ENCODE results near the gene DEPP1. TPM values are rescaled to one million over a fixed set of nuclear protein-coding genes. Genes with fewer than 3 reads are reported as not detected.

Gene DEPP1
- total and polyA plus RNA-seq, 10 of the 15 experiments (the other 5 are each of a cell fraction or from before 2014, with no cell fraction given), result 1.7 to 12.1 (median 7.3) TPM

DNA sequence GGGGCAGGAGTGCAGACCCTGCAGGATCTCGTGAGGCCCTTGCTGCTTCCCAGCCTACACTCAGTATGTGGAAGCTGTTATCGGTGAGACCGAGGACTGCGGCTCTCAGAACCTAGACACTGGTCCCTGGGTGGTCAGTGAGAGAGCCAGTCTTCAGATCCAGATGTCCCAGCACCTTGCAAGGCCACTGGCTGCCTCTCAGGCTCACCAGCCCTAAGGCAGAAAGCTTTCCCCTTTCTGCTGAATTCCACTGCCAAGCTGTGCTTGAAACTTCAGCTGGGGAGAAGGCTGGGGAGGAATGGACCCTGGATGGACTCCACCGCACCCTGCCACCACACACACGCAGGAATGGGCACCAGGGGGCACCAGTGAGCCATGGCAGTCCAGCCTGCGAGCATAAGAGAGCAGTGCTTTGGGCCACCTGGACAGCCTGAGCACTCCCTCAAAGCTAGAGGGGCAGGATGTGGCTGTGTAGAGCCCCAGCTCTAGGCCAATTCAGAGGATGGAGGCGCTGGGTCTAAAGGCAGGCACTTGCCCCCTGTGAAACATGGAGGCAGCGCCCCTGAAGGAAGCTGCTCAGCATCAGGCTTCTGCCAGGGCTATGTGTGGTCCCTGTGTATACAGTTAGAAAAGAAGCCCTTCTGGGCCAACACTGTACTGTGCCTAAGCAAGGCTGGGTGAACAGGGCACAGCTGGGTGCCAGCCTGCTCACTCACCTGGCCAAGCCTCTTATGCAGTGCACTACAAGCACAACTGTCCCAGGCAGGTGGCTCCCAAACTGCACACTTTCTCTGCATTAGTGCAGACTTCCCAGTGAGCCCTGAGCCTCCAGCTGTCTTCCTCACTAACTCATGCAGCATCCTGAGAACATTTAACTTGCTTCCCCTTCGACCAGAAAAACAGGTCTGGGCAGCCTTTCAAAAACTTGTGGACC, 45.8 kb downstream of the DEPP1 start:
- no peak overlapping the region for H3K4me3 ChIP-seq
- no peaks in the 10 kb centered on the region for H3K36me3 ChIP-seq (ENCODE audit: control insufficient read depth in 2 of 2, insufficient read depth in 2 of 2, low read length in 1 of 2)
- no peak overlapping the region; the same call in 1 of the 2 replicates for H3K9ac ChIP-seq (ENCODE audit: control insufficient read depth, insufficient read depth, low read length)
- H3K4me2 ChIP-seq (ENCODE audit: control insufficient read depth, insufficient read depth), result 0 out of 2 replicates have a peak overlapping the region, but pooled peaks have one; percentile 44
- H4K20me1 ChIP-seq (ENCODE audit: control insufficient read depth, insufficient read depth), result no peaks in the 10 kb centered on the region
- DNase-seq (ENCODE audit: low read depth, low spot score) (peak; percentile 53), FAIRE-seq (peak; percentile 87), ATAC-seq (peak; percentile 99)
- RAD21 ChIA-PET (ENCODE audit: unreplicated experiment), result interaction anchor here (0.6 to 5.3 kb wide), 21 partner anchors 9 to 303 kb away, joined by 3 to 62 read pairs (median 6); partner anchors contain the start of genes DEPP1, RASSF4 and ZNF22
- H2AFZ ChIP-seq (ENCODE audit: control insufficient read depth, low read depth, low read length), result peak overlapping the region; percentile 62
- CTCF ChIA-PET, result interaction anchor here (0.7 to 8.0 kb wide), 20 partner anchors 9 to 1091 kb away, joined by 3 to 181 read pairs (median 7); partner anchors contain the start of genes DEPP1, RASSF4, TMEM72 and ZNF22
- SMC1A ChIA-PET (ENCODE audit: uncharacterized antibody, unreplicated experiment), result interaction anchor here (0.6 to 5.2 kb wide), 19 partner anchors 13 to 302 kb away, joined by 3 to 92 read pairs (median 3); partner anchors contain the start of genes DEPP1, RASSF4, TMEM72 and ZNF22
- H3K79me2 ChIP-seq (ENCODE audit: control insufficient read depth, insufficient read depth, low read length), result no peaks in the 10 kb centered on the region
- POLR2A ChIA-PET, result interaction anchor here (0.8 to 1.6 kb wide), 9 partner anchors 13 to 47 kb away, joined by 3 to 12 read pairs (median 6); partner anchors contain the start of gene DEPP1
- intact Hi-C loops (cut with micrococcal nuclease; ENCODE audit: unreplicated experiment), result loop anchor here (1.0 to 5.0 kb wide), 4 partner anchors 43 to 300 kb away; partner anchors contain the start of gene ZNF22
- H3K4me1 ChIP-seq (ENCODE audit: control insufficient read depth, insufficient read depth, low read length), result peaks cover 8% of the 10 kb centered on the region
- no peaks in the 10 kb centered on the region for H3K9me3 ChIP-seq (replicated peaks; ENCODE audit: control insufficient read depth, insufficient read depth, low read length)
- peak overlapping the region; percentile 13; the same call in 1 of the 2 replicates for H3K27ac ChIP-seq (ENCODE audit: control insufficient read depth, insufficient read depth)
- BruUV-seq (replicated peaks), result no TSS peak
- 25% methylated on average over 10 of the region's 10 CpGs for WGBS (ENCODE audit: insufficient coverage, insufficient replicate concordance, low lambda C conversion rate, missing lambda C conversion rate)
- in situ Hi-C loops (cut with MboI), result loop anchor here (5.0 kb wide), 1 partner anchor 45 kb away; the partner anchor contains the start of gene DEPP1
- no peaks in the 10 kb centered on the region for H3K27me3 ChIP-seq (replicated peaks in 1 of 2; ENCODE audit: control insufficient read depth in 2 of 2, insufficient read depth in 2 of 2, low read length in 1 of 2)
- TF ChIP-seq MXI1 (IDR thresholded peaks at IDR 0.05; ENCODE audit: low read depth, low read length) (no peak), IRF4 (IDR thresholded peaks at IDR 0.05; ENCODE audit: low read depth, low read length) (no peak), CHD2 (IDR thresholded peaks at IDR 0.05; ENCODE audit: borderline replicate concordance, low read depth, low read length) (peak; percentile 54; the same call in 1 of the 2 replicates), CUX1 (IDR thresholded peaks at IDR 0.05; ENCODE audit: insufficient replicate concordance, low read depth, low read length) (no peak), SIX5 (IDR thresholded peaks at IDR 0.05; ENCODE audit: low read depth, low read length, severe bottlenecking) (no peak), RFX5 (IDR thresholded peaks at IDR 0.05; ENCODE audit: low read depth, low read length) (peak; percentile 16; the same call in 1 of the 2 replicates), CBX5 (IDR thresholded peaks at IDR 0.05; ENCODE audit: low read depth) (no peak), PKNOX1 (IDR thresholded peaks at IDR 0.05) (no peak), ZSCAN29 (IDR thresholded peaks at IDR 0.05) (no peak), RUNX3 (IDR thresholded peaks at IDR 0.05; ENCODE audit: low read length) (peak; percentile 65), ZNF274 (IDR thresholded peaks at IDR 0.05; ENCODE audit: insufficient read depth, insufficient read length) (no peak), ATF3 (IDR thresholded peaks at IDR 0.05; ENCODE audit: borderline replicate concordance, extremely low read depth, low read depth, low read length) (no peak), MLLT1 (IDR thresholded peaks at IDR 0.05) (0 out of 2 replicates have a peak, but pooled peaks have one; percentile 30)
